NT2/D1 (cell line): ENCODE data around the gene RPA1.

Experiments used
- YY1 ChIP-seq: IDR thresholded peaks from 2 replicates; pipeline ENCODE4 v1.6.1; 2011; ENCODE audit not compliant: insufficient read length, insufficient read depth
- ZNF274 ChIP-seq: IDR thresholded peaks from 2 replicates; pipeline ENCODE4 v1.6.1; 2011; ENCODE audit warnings: mild to moderate bottlenecking, low read depth, low read length

GRCh38 chr17:1830288-1830687, 483 bp downstream of the RPA1 start:
- no peak for TF ChIP-seq ZNF274
- TF ChIP-seq YY1: no peak
